GM04503 (cell line): ENCODE results near the gene PDE4D.
A peak's percentile ranks its signal among the peaks of the same experiment; 100 is the strongest.

Experiments used
- DNase-seq: peaks from one replicate; pipeline ENCODE4 v3.0.0-alpha.2; 2012; ENCODE audit warnings: low read depth

Gene PDE4D

GRCh38 chr5:59039296-59040023 is 854.1 kb downstream of the PDE4D start:
- DNase-seq: no peak

GRCh38 chr5:59038798-59039295 is 854.7 kb downstream of the PDE4D start:
- no peak for DNase-seq

- no peak for DNase-seq
Observed at GRCh38 chr5:59037941-59038797, 855.4 kb downstream of the PDE4D start.

GRCh38 chr5:59037453-59037852 is 856.1 kb downstream of the PDE4D start:
- DNase-seq: no peak

- no peak for DNase-seq
Observed at GRCh38 chr5:59037041-59037440, 856.5 kb downstream of the PDE4D start.

GRCh38 chr5:59036274-59036961 is 857.1 kb downstream of the PDE4D start:
- DNase-seq: peak; percentile 80

GRCh38 chr5:59035681-59036080 is 857.8 kb downstream of the PDE4D start:
- DNase-seq: no peak

- DNase-seq: no peak
Observed at GRCh38 chr5:59034498-59035186, 858.9 kb downstream of the PDE4D start.

GRCh38 chr5:59027145-59027907 is 866.2 kb downstream of the PDE4D start:
- no peak for DNase-seq

- DNase-seq: no peak
Observed at GRCh38 chr5:59025734-59026133, 867.8 kb downstream of the PDE4D start.

GRCh38 chr5:59021837-59022514 is 871.5 kb downstream of the PDE4D start:
- DNase-seq: no peak

GRCh38 chr5:59021286-59021673 is 872.2 kb downstream of the PDE4D start:
- DNase-seq: no peak

GRCh38 chr5:59020611-59021285 is 872.8 kb downstream of the PDE4D start:
- DNase-seq: no peak

- DNase-seq: no peak
Observed at GRCh38 chr5:59019078-59019477, 874.4 kb downstream of the PDE4D start.

GRCh38 chr5:59016925-59017324 is 876.6 kb downstream of the PDE4D start:
- no peak for DNase-seq

- DNase-seq: no peak
Observed at GRCh38 chr5:59008816-59009473, 884.6 kb downstream of the PDE4D start.

GRCh38 chr5:59007460-59008063 is 886.0 kb downstream of the PDE4D start:
- no peak for DNase-seq

- no peak for DNase-seq
Observed at GRCh38 chr5:59005934-59006701, 887.4 kb downstream of the PDE4D start.
